GM10266 (cell line): Measurements from ENCODE around the gene RAB11FIP2.

Experiments
- DNase-seq: peaks from one replicate; pipeline ENCODE4 v3.0.0; 2012; ENCODE audit errors: extremely low spot score
- TF ChIP-seq, protein P1 (sequence below): IDR thresholded peaks from 2 replicates; pipeline ENCODE4 v1.5.1; 2012; ENCODE audit warnings: mild to moderate bottlenecking, low read depth; ENCODE audit not compliant: control insufficient read depth, insufficient read depth; ENCODE audit errors: missing control alignments

The RAB11FIP2 gene

DNA sequence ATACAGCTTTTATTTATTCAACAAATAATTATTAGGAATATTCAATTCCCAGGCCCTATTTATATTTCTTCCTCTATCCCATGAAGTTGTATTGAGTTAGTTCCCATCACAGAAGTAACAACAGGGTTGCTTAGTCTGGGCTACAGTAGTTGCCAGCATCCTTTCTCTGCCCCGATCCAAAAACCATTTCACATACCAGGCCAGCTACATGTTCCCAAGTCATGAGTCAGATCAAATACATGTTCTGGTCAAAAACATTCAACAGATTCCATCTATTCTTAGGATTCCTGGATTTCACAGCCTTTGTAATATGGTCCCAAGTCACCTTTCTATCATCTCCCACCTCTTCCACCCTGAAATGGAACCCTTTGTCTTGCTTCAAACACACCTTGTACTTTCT lies 91.6 kb downstream of the RAB11FIP2 start:
- DNase-seq = no peak
- TF ChIP-seq, protein P1, sequence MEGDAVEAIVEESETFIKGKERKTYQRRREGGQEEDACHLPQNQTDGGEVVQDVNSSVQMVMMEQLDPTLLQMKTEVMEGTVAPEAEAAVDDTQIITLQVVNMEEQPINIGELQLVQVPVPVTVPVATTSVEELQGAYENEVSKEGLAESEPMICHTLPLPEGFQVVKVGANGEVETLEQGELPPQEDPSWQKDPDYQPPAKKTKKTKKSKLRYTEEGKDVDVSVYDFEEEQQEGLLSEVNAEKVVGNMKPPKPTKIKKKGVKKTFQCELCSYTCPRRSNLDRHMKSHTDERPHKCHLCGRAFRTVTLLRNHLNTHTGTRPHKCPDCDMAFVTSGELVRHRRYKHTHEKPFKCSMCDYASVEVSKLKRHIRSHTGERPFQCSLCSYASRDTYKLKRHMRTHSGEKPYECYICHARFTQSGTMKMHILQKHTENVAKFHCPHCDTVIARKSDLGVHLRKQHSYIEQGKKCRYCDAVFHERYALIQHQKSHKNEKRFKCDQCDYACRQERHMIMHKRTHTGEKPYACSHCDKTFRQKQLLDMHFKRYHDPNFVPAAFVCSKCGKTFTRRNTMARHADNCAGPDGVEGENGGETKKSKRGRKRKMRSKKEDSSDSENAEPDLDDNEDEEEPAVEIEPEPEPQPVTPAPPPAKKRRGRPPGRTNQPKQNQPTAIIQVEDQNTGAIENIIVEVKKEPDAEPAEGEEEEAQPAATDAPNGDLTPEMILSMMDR = no peak
